Body of pancreas (tissue), 4 donors: ENCODE measurements around the gene TMEM131L. TPM values are rescaled to one million over a fixed set of nuclear protein-coding genes. Genes with fewer than 3 reads are reported as not detected.
A peak's percentile ranks its signal among the peaks of the same experiment; 100 is the strongest.

ENCODE experiments used
- ATAC-seq: fragments of 150-250 bp; one replicate; pipeline ENCODE4 v1.9.1; 2016
- DNase-seq, 4 donors: peaks; one replicate each; pipeline ENCODE4 v3.0.0-alpha.2; 2019
- H3K27ac ChIP-seq, 4 donors: fragments of 200-600 bp; sonication (generic); 1 replicate in 3 of 4; 2 replicates in 1 of 4; pipeline versions ENCODE4 v1.5.1 to v1.6.1; 2016 to 2019; ENCODE audit warnings: mild to moderate bottlenecking in 1 of 4, mixed read lengths in 1 of 4, moderate library complexity in 1 of 4
- H3K27me3 ChIP-seq, 2 donors: fragments of 200-600 bp; sonication (generic); one replicate each; pipeline ENCODE4 v1.6.0; 2016; ENCODE audit warnings: mild to moderate bottlenecking in 1 of 2
- H3K36me3 ChIP-seq, 2 donors: fragments of 200-600 bp; sonication (generic); replicated peaks in 1 of 2; 2 replicates each; pipeline ENCODE4 v1.5.1; 2016; ENCODE audit warnings: low read depth in 2 of 2; ENCODE audit not compliant: insufficient read depth in 1 of 2
- H3K4me1 ChIP-seq: fragments of 200-600 bp; sonication (generic); one replicate; pipeline ENCODE4 v1.6.0; 2016
- H3K4me3 ChIP-seq, 2 donors: fragments of 200-600 bp; sonication (generic); 1 replicate in 1 of 2; 2 replicates in 1 of 2; pipeline ENCODE4 v1.5.1; 2016 to 2019
- H3K9me3 ChIP-seq, 3 donors: fragments of 200-600 bp; sonication (generic); 1 replicate in 2 of 3; 2 replicates in 1 of 3; pipeline ENCODE4 v1.5.1; 2016
- POLR2A ChIP-seq, 3 donors: fragments of 450-650 bp; IDR thresholded peaks; one replicate each; pipeline ENCODE4 v1.6.1; 2016; ENCODE audit warnings: antibody characterized with exemption in 3 of 3, mild to moderate bottlenecking in 2 of 3
- WGBS, 2 donors: methylation state at CpG; one replicate each; pipeline ENCODE4 v1.1.5; 2017; 5-methylcytosine and 5-hydroxymethylcytosine counted together
- intact Hi-C: fragments of 100-400 bp; cut with DNase I; formaldehyde crosslinking; loops from one replicate; pipeline ENCODE4 v1.15.1; 2023
- total RNA-seq, 2 donors: library from RNA; depleted of rRNA; stranded (reverse); fragments of >200 nt; gene quantifications; one replicate each; pipeline ENCODE4 v1.1.0, GENCODE V29; 2016
- TF ChIP-seq, protein P1 (sequence below), 7 experiments: fragments of 450-650 bp in 4 of 7; fragments of 200-600 bp in 3 of 7; sonication (generic) in 3 of 7; IDR thresholded peaks; one replicate each; pipeline ENCODE4 v1.5.1; 2016 to 2019; ENCODE audit warnings: antibody characterized with exemption in 7 of 7

Gene TMEM131L
- total RNA-seq, 2 donors from 2014 or later = 47.1 to 63.6 TPM

DNA sequence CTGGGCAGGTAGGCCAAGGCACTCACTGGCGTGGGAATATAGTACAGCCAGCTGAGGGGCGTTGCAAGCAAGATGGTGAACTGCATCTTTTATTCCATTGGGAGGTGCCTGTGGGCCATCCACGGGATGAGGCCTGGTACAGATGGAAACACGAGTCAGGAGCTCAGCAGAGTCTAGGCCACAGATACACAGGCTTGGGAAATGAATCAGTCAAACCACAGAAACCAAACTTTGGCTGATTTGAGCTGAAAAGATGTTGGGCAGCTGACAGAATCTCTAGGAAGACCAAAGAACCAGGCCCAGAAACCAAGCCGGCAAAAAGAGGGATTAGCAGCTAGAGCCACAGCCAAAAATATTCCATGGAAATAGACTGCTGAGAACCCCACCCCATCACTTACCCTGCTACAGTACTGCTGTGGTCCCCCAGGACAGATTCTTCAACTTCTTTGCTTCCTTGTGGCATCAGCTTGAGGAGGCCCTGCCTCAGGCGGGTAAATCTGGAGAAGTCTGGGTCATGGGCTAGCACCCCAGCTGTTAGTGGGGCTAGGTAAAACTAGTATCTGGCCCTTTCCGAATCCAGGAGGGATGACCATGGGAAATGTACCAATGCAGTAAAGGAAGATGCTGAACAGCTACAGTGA is 75.4 kb downstream of the TMEM131L start:
- ATAC-seq = no peak
- H3K4me1 ChIP-seq = peaks cover 63% of the 10 kb centered on the region

DNA sequence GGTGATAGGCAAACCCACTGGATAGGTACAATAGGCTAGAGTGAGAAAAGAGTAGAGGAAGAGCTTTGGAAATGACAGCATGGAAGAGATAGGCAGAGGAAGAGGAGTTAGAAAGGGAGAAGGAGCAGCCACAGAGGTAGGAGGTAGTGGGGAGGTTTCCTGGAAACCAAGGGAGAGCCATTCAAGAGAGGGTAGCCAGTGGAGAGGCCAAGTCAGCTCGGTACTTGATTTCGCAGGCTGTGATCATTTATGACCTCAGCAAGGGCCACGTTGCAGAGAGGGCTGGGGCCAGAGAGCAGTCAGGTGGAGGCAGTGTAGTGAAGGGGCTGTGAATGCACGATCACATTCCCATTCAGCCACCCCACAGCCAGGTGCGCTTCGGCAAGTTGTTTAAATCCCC is 76.0 kb downstream of the TMEM131L start:
- Histone ChIP-seq H3K4me1 (peaks cover 63% of the 10 kb centered on the region), H3K36me3 (no peaks in the 10 kb centered on the region), H3K4me3 (no peak overlapping the region), H3K27me3 (no peaks in the 10 kb centered on the region), H3K27ac (no peak overlapping the region), H3K9me3 (no peaks in the 10 kb centered on the region)
- 86 to 92% methylated on average over 6 of the region's 6 CpGs for WGBS, 2 donors
- ATAC-seq (no peak), DNase-seq (no peak)
- intact Hi-C loops = no loop called here
- TF ChIP-seq, protein P1, sequence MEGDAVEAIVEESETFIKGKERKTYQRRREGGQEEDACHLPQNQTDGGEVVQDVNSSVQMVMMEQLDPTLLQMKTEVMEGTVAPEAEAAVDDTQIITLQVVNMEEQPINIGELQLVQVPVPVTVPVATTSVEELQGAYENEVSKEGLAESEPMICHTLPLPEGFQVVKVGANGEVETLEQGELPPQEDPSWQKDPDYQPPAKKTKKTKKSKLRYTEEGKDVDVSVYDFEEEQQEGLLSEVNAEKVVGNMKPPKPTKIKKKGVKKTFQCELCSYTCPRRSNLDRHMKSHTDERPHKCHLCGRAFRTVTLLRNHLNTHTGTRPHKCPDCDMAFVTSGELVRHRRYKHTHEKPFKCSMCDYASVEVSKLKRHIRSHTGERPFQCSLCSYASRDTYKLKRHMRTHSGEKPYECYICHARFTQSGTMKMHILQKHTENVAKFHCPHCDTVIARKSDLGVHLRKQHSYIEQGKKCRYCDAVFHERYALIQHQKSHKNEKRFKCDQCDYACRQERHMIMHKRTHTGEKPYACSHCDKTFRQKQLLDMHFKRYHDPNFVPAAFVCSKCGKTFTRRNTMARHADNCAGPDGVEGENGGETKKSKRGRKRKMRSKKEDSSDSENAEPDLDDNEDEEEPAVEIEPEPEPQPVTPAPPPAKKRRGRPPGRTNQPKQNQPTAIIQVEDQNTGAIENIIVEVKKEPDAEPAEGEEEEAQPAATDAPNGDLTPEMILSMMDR (IDR thresholded peaks at IDR 0.05) = no peak
- TF ChIP-seq POLR2A (IDR thresholded peaks at IDR 0.05) = no peak

More for the DNA sequence above, 75.4 kb downstream of the TMEM131L start:
- Histone ChIP-seq H3K27ac (peak overlapping the region in 1 of 4 donors; percentile 14), H3K36me3 (no peaks in the 10 kb centered on the region), H3K9me3 (no peaks in the 10 kb centered on the region), H3K27me3 (no peaks in the 10 kb centered on the region), H3K4me3 (no peak overlapping the region)
- no peak for DNase-seq
- 80 to 91% methylated on average over 7 of the region's 7 CpGs for WGBS, 2 donors
- TF ChIP-seq, protein P1 (IDR thresholded peaks at IDR 0.05) = no peak
- TF ChIP-seq POLR2A (IDR thresholded peaks at IDR 0.05) = no peak
- intact Hi-C loops = no loop called here

DNA sequence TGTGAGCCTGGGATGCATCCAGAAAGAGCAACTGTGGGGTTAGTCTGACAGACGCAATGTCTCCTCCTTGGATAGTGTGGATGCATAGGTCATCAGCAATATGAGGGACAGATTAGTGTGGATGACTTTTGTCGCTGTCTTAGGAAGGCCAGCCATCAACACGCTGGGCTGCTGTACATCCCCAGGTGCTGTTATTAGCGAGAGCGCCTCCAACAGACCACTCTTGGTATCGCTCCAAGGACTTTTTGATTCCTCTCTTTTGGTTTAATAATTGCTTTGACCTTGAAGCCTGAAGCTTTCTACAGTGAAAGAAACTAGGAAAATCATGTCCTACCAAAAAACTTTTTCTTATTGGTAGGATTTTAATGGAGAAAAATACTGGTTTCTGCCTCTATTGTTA is 76.7 kb downstream of the TMEM131L start:
- Histone ChIP-seq H3K4me1 (peaks cover 62% of the 10 kb centered on the region), H3K27ac (peak overlapping the region in 2 of 4 donors; percentile 4 to 34), H3K4me3 (no peak overlapping the region), H3K27me3 (no peaks in the 10 kb centered on the region), H3K9me3 (no peaks in the 10 kb centered on the region), H3K36me3 (no peaks in the 10 kb centered on the region)
- 84 to 88% methylated on average over 6 of the region's 6 CpGs for WGBS, 2 donors
- TF ChIP-seq POLR2A (IDR thresholded peaks at IDR 0.05) = no peak
- TF ChIP-seq, protein P1 (IDR thresholded peaks at IDR 0.05) = peak in 1 of 7 experiments; percentile 28
- intact Hi-C loops = no loop called here
- no peak for DNase-seq
- ATAC-seq = no peak

DNA sequence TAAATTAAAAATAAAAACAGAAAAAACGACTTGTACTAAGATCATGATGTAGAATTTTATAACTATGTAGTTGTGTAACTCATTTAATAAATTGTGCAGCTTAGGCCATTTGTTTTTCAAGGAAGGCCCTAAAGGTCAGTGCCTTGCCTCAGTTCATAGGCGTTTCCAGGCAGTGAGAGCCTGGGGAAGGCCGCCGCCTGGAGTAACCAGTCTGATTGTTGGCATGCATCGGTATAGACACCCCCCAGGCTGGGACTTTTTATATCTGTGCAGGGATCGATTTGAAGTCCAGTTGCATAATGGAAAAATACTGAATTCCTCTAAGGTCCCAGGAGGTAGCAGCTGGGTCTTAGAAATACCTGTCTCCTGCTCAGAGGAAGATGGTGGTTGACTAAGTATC is 77.2 kb downstream of the TMEM131L start:
- intact Hi-C loops = no loop called here
- H3K27ac ChIP-seq = peak overlapping the region in 3 of 4 donors; percentile 4 to 41 (median 34)
- H3K27me3 ChIP-seq = no peaks in the 10 kb centered on the region
- TF ChIP-seq POLR2A (IDR thresholded peaks at IDR 0.05) = no peak
- TF ChIP-seq, protein P1 (IDR thresholded peaks at IDR 0.05) = no peak
- DNase-seq (peak; percentile 37 to 60 (median 50)), ATAC-seq (no peak)
- H3K36me3 ChIP-seq = no peaks in the 10 kb centered on the region
- no peaks in the 10 kb centered on the region for H3K9me3 ChIP-seq
- peaks cover 59% of the 10 kb centered on the region for H3K4me1 ChIP-seq
- WGBS, 2 donors = 36 to 49% methylated on average over 6 of the region's 6 CpGs
- no peak overlapping the region for H3K4me3 ChIP-seq

DNA sequence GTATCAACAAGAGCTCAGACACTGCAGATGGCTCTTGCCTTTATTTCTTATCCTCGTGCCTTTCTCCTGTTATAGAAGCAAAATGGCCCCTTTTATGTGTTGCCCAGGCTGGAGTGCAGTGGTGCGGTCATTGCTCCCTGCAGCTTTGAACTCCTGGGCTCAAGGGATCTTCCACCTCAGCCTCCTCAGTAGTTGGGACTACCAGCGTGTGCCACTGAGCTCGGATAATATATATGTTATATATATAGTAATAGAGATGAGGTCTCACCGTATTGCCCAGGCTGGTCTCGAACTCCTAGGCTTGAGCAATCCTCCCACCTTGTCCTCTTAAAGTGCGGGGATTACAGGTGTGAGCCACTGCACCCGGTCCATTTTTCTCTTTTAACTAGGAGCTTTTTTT is 79.7 kb downstream of the TMEM131L start:
- no peaks in the 10 kb centered on the region for H3K27me3 ChIP-seq
- no peak overlapping the region for H3K4me3 ChIP-seq
- ATAC-seq = no peak
- TF ChIP-seq, protein P1 (IDR thresholded peaks at IDR 0.05) = no peak
- no peak for TF ChIP-seq POLR2A (IDR thresholded peaks at IDR 0.05)
- intact Hi-C loops = no loop called here
- H3K9me3 ChIP-seq = no peaks in the 10 kb centered on the region
- H3K4me1 ChIP-seq = peaks cover 41% of the 10 kb centered on the region
- no peak overlapping the region for H3K27ac ChIP-seq
- WGBS, 2 donors = 88 to 94% methylated on average over 8 of the region's 8 CpGs
- H3K36me3 ChIP-seq = no peaks in the 10 kb centered on the region
- DNase-seq = no peak
